ENCODE measurements around the gene CYP24A1.

CYP24A1 gene

GRCh38 chr20:54118220-54119001 is 55.4 kb downstream of the CYP24A1 start:
- TF ChIP-seq CTCF (IDR thresholded peaks at IDR 0.05; ENCODE audit: borderline replicate concordance, insufficient read depth, low read depth, low read length): no peak
- no peak overlapping the region for H3K4me3 ChIP-seq (ENCODE audit: low read depth, low read length)

DNA sequence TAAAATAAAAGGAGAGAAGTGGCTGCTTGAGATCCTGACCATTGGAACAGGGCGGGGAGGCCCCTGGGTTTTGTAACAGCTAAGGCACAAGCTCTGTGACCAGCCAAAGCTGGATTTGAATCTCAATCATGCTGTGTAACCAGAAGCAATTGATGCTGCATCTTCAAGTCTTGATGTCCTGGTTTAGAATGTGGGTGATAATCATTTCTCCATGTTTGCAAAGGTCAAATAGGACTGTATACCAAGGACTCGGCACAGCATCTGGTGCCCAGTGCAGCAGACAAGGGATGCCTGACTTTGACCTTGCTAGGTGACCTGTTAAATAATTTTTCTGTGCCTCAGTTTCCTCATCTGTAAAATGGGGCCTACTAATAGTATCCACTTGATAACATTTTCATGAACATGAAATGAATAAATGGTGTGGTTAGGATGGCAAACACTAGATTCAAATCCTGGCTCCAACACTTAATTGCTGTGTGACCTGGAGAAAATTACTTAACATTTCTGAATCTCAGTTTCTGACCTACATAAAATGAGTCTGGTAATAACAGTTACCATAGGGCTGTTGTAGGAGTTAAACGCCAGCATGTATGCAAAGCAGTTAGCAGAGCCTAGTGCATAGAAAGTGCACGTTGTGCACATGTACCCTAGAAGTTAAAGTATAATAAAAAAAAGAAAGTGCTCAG is 57.1 kb downstream of the CYP24A1 start:
- no peak for TF ChIP-seq CTCF (IDR thresholded peaks at IDR 0.05; ENCODE audit: borderline replicate concordance, insufficient read depth, low read depth, low read length)
- no peak overlapping the region for H3K4me3 ChIP-seq (ENCODE audit: low read depth, low read length)

GRCh38 chr20:54115172-54115854 is 58.5 kb downstream of the CYP24A1 start:
- H3K4me3 ChIP-seq (ENCODE audit: low read depth, low read length): no peak overlapping the region
- no peak for TF ChIP-seq CTCF (IDR thresholded peaks at IDR 0.05; ENCODE audit: borderline replicate concordance, insufficient read depth, low read depth, low read length)

- no peak for TF ChIP-seq CTCF (IDR thresholded peaks at IDR 0.05; ENCODE audit: borderline replicate concordance, insufficient read depth, low read depth, low read length)
- no peak overlapping the region for H3K4me3 ChIP-seq (ENCODE audit: low read depth, low read length)
These were observed 59.7 kb downstream of the CYP24A1 start for GRCh38 chr20:54114109-54114508.

DNA sequence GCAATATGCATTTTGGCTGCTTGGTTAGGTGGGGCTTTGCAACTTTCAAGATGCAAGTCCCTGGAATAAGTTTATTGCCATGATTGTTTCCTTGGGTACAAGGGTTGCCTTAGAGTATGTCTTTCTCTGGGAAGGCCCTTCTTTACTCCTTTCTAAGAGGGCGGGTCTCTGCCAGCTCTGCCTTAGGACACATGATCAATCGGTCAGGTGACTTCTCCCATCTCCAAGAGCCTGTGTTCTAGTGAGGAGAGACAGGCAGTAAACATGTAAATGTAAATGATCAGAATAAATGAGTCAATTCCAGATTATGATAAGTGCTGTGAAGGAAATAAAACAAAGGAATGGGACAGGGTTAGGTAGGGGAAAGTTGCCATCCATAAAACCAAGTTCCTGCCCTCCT is 60.2 kb downstream of the CYP24A1 start:
- no peak overlapping the region for H3K4me3 ChIP-seq (ENCODE audit: low read depth, low read length)
- TF ChIP-seq CTCF (IDR thresholded peaks at IDR 0.05; ENCODE audit: borderline replicate concordance, insufficient read depth, low read depth, low read length): no peak

GRCh38 chr20:54112221-54112884 is 61.4 kb downstream of the CYP24A1 start:
- no peak for TF ChIP-seq CTCF (IDR thresholded peaks at IDR 0.05; ENCODE audit: borderline replicate concordance, insufficient read depth, low read depth, low read length)
- no peak overlapping the region for H3K4me3 ChIP-seq (ENCODE audit: low read depth, low read length)
